Gastrocnemius medialis (tissue), 4 donors: ENCODE data around the gene PRKCA.

Source experiments
- CTCF ChIP-seq, 5 experiments: fragments of 450-650 bp in 3 of 5; fragments of 200-600 bp in 2 of 5; sonication (generic) in 2 of 5; IDR thresholded peaks in 4 of 5; conservative IDR thresholded peaks in 1 of 5; 1 replicate in 4 of 5; 2 replicates in 1 of 5; pipeline ENCODE4 v1.5.1; 2016 to 2019; ENCODE audit warnings: antibody characterized with exemption in 5 of 5, mild to moderate bottlenecking in 3 of 5, moderate library complexity in 3 of 5
- POLR2A ChIP-seq, 2 donors: fragments of 450-650 bp; IDR thresholded peaks; one replicate each; pipeline ENCODE4 v1.6.1; 2017; ENCODE audit warnings: antibody characterized with exemption in 2 of 2, mild to moderate bottlenecking in 2 of 2, moderate library complexity in 2 of 2

- TF ChIP-seq CTCF (IDR thresholded peaks at IDR 0.05 in 4 of 5, conservative IDR thresholded peaks at IDR 0.05 in 1 of 5) (no peak), POLR2A (IDR thresholded peaks at IDR 0.05) (no peak)
Observed at GRCh38 chr17:66379544-66379943, 77.1 kb downstream of the PRKCA start.
